Left renal cortex interstitium (tissue), 4 donors: Measurements from ENCODE around the gene CD8A. TPM values are rescaled to one million over a fixed set of nuclear protein-coding genes. Genes with fewer than 3 reads are reported as not detected.
"Not testable (repeated sequence)": the region's sequence is repeated elsewhere in the genome, so short reads cannot be mapped to it uniquely, and the experiment has no call there.

Source experiments
- DNase-seq, 4 donors: peaks; one replicate each; pipeline ENCODE4 v3.0.0-alpha.2; 2013; ENCODE audit warnings: low read depth in 4 of 4, low spot score in 2 of 4, missing footprints in 1 of 4
- polyA plus RNA-seq, 4 donors: library from polyadenylated mRNA; unstranded; fragments of 120-200 nt; gene quantifications; one replicate each; pipeline ENCODE4 v1.2.1, GENCODE V29; 2013; ENCODE audit not compliant: insufficient read length in 4 of 4

The CD8A gene
- polyA plus RNA-seq, result under 1 TPM; 0.27 to 0.45 (median 0.29) TPM

DNA sequence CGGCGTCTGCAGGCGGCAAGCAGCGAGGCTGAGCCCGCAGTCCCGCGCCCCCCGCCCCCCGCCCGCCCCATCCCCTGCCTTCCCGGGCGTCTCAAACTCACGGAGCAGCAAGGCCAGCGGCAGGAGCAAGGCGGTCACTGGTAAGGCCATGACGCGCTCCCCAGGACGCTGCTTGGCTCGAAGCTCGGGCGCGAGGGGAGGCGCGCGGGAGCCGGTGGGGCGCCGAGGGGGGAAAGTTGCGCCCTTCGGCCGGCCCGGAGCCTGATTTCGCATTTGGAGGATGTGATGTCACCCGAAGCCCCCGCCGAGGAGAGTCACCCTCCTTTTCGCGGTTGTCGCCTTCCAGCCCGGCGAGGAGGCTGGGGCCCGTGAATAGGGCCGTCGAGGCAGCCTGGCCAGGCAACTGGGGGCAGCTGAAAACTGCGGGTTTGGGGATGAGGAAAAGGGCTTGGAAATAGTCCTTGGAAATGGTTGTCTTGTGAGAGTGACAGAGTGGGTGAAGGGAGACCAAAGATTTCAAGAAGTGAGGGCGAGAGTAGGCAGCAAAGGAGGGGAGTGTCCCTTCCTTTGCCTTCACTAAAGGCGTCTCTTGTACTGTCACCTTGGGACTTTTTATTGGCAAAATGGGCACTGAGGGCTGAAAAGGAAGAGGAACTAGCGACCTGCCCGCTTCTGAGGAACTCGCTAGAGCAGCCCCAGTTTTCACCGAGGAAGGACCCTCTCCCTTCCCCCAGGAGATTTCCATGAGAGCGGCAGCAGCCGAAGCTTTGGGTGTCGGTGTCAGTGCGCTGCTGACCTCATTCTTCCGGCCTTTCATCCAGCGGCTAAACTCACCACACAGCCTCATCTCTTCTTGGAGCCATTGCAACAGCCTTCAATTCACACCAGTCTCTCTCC is at the start of gene CD8A:
TSS of gene CD8A (minus strand) at position 238 of the 897 bp plus-strand sequence. CDS start at position 150, 88 bp downstream.
- DNase-seq, result no peak

DNA sequence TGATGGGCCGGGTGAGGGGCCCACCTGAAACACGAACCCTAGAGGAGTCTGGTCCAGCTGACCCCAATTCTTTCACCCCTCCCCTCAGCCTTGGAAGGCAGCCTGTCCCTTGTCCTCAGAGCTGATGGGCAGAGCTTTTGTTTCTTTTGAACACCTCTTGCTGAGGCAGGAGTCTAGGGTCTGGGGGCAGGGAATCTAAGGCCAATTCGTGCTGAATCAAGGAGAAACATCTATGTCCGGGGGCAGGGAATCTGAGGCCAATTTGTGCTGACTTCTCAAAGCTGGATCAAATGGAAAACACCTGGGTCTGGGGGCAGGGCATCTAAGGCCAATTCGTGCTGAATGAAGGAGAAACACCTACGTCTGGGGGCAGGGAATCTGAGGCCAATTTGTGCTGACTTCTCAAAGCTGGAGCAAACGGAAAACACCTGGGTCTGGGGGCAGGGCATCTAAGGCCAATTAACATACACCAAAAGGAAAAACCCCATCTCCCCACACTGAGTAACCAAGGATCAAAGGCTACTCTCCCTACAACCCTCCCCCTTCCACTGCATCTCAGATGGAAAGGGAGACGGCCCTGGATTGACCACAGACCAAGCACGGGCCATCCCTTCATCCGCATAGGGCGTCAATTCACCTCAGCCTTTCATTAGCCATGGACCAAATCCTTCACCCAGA is 49.3 kb upstream of the CD8A start:
- DNase-seq, result not testable (repeated sequence)

GRCh38 chr2:86839455-86839854 is 48.7 kb upstream of the CD8A start:
- not testable (repeated sequence) for DNase-seq

- not testable (repeated sequence) for DNase-seq
Observed at GRCh38 chr2:86837714-86838113, 47.0 kb upstream of the CD8A start.

DNA sequence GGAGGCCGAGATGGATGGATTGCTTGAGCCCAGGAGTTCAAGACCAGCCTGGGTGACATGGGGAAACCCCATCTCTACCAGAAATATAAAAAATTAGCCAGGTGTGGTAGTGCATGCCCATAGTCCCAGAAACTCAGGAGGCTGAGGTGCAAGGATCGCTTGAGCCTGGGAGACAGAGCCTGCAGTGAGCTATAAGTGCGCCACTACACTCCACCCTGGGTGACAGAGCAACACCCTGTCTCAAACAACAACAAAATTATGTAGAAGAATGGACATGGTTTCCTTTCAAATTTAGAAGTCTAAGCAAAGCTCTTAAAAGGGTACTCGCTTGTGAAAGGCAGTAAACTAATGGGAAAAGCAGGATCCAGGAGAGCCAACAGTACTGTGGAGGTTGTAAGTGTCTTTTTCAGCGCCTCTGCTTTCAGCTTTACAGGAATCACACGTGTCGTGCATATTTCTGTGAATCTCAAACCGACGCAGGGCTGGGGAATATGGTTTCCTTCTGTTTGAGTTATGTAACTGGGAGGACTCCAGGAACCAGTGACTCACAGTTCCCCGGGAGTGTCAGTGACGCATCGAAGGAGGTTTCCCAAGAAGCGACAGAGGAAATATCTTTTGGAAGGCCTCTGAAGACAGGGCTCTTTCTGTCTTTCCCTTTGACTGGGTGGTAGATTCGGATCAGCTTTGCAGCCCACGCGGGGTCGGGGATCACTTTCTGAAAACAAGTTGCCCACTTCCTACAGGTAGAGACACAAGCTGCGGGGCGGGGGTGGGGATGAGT is 46.4 kb upstream of the CD8A start:
- DNase-seq, result not testable (repeated sequence)

GRCh38 chr2:86835548-86835889 is 44.8 kb upstream of the CD8A start:
- not testable (repeated sequence) for DNase-seq

- no peak for DNase-seq
Observed at GRCh38 chr2:86833315-86833714, 42.6 kb upstream of the CD8A start.

DNA sequence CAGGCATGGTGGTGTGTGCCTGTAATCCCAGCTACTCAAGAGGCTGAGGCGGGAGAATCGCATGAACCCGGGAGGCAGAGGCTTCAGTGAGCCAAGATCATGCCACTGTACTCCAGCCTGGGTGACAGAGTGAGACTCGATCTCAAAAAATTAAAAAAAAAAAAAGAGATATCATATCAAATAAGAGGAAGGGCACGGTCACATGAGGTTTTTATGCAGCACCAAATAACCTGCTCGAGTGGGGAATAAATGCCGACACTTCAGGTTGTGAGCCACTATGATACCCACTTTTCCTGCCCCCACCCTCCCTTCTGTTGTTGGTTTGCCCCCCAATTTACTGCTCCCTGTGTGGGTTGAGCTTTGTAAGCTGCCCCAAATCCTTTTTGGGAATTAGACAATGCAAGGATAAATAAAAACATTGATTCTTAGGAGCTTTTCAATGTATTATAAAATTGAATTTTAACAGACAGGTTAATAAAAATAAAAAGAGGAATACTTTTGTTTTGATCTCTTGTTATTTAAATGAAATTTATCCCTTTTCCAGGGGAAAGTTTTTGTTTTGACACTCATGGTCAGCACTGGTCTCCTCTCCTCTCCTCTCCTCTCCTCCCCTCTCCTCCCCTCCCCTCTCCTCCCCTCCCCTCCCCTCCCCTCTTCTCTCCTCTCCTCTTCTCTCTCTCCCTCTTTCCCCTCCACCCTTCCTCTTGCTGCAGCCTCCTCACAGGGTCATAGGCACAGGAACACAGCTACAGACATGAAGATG is 41.8 kb upstream of the CD8A start:
- DNase-seq, result no peak

GRCh38 chr2:86831537-86831936 is 40.8 kb upstream of the CD8A start:
- no peak for DNase-seq

GRCh38 chr2:86826951-86827350 is 36.2 kb upstream of the CD8A start:
- no peak for DNase-seq

- DNase-seq, result no peak
Observed at GRCh38 chr2:86825693-86826381, 35.1 kb upstream of the CD8A start.

DNA sequence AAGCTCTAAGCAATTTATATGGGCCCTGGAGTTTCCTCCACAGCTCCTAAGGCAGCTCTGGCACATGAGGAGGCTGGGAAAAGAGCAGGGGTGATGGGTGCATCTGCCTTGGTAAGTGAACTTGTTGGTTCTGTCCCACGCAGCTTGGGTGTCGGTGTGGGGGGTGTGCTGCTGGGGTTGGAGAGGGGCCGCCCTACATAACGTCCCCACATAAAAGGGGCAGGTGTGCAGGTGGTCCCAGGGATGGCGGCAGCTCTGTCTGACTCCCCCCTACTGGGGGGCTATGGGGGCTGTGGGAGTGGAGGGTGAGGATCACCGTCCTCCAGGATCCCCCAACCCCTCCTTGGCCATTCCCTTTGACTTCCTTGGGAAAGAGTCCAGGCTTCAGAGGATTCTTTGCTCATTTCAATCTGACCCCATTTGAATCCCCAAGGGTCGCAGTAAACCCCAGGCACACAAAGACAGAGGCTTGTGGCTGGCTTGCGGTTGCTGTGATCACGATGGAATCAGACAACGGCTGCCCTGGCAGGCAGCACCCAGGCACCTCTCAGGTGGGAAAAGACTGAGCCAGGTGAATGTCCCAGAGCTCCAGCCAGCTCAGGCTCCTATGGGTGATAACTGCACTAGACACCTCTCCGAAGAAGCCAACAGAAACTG is 34.5 kb upstream of the CD8A start:
- no peak for DNase-seq

- no peak for DNase-seq
Observed at GRCh38 chr2:86822668-86823345, 32.1 kb upstream of the CD8A start.

DNA sequence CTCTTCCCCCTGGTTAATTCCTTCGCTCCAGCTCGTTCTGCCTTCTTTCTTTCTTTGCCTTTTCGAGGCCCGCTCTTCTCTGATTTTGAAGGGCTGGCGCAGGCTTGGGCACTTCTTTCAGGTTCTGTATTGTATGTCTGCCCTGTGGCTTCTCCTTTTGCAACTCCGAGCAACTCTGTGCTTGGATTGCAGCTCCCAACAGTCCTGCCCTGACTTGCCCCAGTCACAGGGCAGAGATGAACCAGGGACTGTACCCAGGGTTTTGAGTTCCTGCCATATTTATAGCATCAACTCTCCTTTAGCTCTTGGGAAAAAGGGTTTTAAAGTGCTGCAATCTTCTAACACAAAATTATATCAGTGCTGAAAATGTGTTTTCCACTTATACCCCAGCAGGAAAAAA is 31.1 kb upstream of the CD8A start:
- DNase-seq, result no peak

DNA sequence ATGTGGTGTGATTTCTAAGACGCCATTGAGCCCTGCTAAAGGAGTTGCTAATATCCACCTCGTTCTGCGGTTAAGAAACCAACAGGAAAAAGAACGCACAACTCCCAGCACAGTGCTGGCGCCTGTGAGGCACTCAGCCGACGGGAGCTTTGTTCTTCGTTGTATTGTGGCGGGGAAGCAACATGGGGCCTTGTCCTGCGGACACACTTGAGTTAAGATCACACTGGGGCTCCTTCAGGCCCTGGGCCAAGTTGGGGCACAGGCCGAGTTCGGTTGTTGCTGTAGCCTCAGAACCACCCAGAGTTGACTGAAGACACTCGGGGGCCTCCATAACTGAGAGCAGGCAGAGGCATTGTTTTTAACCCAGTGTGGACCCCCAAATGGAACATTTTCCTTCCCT is 30.6 kb upstream of the CD8A start:
- DNase-seq, result no peak

DNA sequence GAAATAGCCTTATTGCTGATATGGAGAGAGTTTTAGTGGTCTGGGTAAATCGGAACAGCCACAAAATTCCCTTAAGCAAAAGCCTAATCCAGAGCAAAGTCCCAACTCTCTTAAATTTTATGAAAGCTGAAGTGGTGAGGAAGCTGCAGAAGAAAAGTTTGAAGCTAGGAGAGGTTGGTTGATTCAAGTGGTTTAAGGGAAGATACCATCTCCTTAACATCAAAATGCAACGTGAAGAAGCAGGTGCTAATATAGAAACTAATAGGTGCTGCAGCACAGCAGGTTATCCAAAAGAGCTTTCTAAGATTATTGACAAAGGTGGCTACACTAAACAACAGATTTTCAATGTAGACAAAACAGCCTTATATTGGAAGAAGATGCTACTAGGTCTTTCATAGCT is 28.2 kb upstream of the CD8A start:
- no peak for DNase-seq

GRCh38 chr2:86818114-86818801 is 27.5 kb upstream of the CD8A start:
- no peak for DNase-seq

GRCh38 chr2:86815611-86816010 is 24.9 kb upstream of the CD8A start:
- DNase-seq, result no peak
